ENCODE data around the gene XPO4.
A peak's percentile ranks its signal among the peaks of the same experiment; 100 is the strongest.
"Not testable (repeated sequence)": the region's sequence is repeated elsewhere in the genome, so short reads cannot be mapped to it uniquely, and the experiment has no call there.

Gene XPO4

DNA sequence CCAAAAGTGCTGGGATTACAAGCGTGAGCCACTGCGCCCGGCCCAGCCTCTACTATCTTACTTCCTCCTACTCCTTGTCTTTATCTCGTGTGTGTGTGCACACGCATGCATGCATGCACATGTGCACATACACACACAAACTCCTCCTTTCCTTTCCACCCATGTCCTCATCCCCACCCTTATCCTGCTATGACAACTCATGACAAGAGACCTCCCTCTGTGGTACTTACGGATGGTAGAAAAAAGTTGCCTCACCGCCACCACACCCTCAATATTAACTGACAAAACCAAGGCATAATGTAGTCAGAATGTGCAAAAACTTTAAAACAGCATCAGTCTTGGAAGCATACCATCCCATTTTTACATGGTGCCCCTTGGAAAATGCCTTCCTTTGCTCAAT is 112.9 kb downstream of the XPO4 start:
- DNase-seq (ENCODE audit: low read depth in 1 of 2, low spot score in 1 of 2) = no peak

- DNase-seq (ENCODE audit: low read depth in 1 of 2, low spot score in 1 of 2) = no peak
Measured at GRCh38 chr13:20788312-20788711, 114.2 kb downstream of the XPO4 start.

DNA sequence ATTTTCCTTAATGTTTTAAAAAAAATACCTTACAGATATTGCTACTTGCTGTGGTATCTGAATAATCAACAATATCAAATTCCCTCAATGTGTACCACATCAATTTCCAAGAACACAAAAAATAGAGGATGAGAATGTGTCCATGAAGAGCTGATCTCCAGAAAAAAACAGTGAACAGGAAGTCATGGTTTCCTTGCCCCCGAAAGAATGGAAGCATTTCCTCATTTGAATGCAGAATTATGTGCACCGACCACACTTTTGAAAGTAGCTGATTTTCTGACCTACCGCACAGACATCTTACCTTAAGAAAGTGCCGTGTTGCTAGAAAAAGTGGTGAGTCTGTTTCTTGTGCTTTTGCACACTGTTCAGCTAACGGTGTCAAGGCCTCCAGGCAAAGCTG is 115.4 kb downstream of the XPO4 start:
- no peak for DNase-seq (ENCODE audit: low read depth in 1 of 2, low spot score in 1 of 2)

DNA sequence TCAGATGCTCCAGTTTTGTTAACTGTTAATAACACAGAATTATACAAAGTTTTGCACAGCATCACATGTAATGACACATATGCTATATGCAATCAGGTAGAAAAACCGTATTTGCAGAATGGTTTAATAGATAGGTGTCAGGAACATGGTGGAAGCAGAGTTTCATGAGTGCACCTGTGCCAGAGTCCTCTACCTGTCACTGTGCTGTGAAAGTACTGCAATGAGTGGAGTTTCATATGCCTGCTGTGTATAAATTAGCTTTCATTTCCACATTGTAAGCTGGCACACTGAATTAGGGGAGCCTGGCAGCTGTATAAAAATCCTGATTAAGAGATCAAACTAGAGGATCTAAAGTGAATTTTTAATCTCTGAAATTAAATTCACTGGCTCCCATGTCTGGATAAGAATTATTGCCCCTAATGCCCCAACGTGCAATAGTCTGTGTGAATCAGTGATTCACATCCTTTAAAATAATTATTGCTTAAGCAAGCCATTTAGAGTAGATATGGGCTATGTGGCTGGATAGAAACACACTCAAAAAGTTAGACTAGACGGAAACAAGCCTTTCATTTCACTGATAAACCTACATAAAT is 120.3 kb downstream of the XPO4 start:
- no peak for DNase-seq (ENCODE audit: low read depth in 1 of 2, low spot score in 1 of 2)

GRCh38 chr13:20780317-20780716 is 122.2 kb downstream of the XPO4 start:
- DNase-seq (ENCODE audit: low read depth in 1 of 2, low spot score in 1 of 2) = no peak

GRCh38 chr13:20779405-20779804 is 123.1 kb downstream of the XPO4 start:
- no peak for DNase-seq (ENCODE audit: low read depth in 1 of 2, low spot score in 1 of 2)

DNA sequence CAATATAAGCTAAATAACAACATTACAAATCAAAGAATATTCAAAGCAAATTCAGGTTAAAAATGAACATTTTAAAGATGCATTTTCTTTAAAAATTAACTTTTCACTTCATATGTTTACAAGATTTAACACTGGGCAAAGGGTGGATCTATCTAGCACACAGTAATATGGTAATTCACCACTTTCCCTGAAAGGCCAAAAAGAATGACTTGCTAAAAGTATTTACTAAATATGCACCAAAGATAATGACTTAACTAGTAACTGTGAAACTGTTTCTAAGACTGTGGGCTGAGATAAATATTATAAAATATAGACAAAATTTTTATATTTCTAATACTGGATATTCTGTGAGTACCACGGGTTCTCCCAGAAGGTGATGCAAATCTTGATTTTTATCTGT is 124.2 kb downstream of the XPO4 start:
- DNase-seq (ENCODE audit: low read depth in 1 of 2, low spot score in 1 of 2) = no peak

DNA sequence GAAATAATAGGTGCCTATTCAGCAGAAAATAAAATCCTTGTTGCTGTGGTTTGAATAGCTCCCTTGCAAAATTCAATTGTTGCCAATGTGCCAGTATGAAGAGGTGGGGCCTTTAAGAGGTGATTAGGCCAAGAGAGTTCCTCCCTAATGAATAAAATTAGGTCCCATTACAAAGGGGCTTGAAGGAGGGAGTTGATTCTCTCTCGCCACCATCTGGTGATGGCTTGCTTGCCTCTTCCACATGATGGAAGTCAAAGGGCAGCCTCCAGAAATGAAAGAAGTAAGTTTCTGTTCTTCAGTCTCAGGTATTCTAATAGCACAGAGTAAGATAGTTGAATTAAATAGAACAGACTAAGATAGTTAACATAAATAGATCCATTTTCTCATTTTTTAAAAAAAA is 125.8 kb downstream of the XPO4 start:
- no peak for DNase-seq (ENCODE audit: low read depth in 1 of 2, low spot score in 1 of 2)

GRCh38 chr13:20775961-20776360 is 126.6 kb downstream of the XPO4 start:
- no peak for DNase-seq (ENCODE audit: low read depth in 1 of 2, low spot score in 1 of 2)

- DNase-seq (ENCODE audit: low read depth in 1 of 2, low spot score in 1 of 2) = no peak
Measured at GRCh38 chr13:20774746-20775145, 127.8 kb downstream of the XPO4 start.

DNA sequence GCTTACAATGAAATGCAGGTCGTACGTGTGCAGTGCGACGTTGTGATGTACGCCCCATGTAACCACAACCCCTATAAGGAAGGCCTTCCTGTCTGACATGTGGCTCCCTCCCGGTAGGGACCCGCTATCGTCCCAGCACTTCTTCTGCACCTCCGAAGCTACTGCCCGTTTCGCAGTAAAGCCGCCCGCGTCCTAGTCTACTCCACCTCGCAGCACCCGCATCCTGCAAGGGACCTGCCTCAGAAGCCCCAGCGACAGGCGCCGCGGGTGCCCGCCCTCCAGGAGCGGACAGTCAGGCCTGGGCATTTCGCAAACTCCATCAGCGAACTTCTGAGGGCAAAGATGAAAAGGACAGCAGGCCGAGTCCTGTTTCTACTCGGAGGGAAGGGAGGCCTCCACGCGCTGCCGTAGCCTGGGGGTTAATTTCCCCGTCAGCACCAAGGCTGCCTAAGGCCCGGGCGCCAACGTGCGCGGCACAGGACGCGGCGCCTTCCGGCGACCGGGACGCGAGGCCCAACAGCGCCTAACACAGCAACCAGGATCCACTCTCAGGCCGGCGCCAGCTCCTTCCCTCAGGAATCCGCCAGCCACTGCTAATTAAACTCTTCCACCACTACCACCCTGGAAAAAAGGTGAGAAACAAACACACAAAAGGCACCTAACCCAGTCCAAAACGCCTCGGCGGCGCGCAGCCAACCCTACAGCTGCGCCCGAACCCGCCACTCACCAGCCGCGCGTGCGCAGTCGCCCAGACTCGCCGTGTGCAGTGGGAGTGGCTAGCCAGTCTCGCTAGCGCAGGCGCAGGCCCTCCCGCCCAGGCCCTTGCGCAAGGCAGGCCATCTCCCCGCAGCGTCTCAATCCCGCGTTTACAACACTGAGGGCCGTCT is 129.1 kb downstream of the XPO4 start, which contains the start of gene EEF1AKMT1:
Gene EEF1AKMT1 (minus strand): TSS at position 768 of the 887 bp plus-strand sequence. CDS start 16,363 bp downstream, outside the sequence.
- DNase-seq (ENCODE audit: low read depth in 1 of 2, low spot score in 1 of 2) = peak; percentile 92

GRCh38 chr13:20772401-20773131 is 130.0 kb downstream of the XPO4 start:
- no peak for DNase-seq (ENCODE audit: low read depth in 1 of 2, low spot score in 1 of 2)

DNA sequence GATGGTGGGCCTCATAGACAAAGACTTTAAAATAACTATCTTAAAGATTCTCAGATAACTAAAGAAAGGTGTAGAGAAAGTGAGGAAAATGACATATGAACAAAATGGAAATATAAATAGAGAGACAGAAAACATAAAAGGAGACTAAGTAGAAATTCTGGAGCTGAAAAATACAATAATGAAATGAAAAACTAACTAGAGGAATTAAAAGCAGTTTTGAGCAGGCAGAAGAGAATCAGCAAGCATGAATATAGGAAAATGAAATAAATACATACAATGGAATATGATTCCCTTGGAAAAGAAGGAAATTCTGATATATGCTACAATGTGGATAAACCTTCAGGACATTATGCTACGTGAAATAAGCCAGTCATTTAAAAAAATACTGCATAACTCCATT is 132.7 kb downstream of the XPO4 start:
- DNase-seq (ENCODE audit: low read depth in 1 of 2, low spot score in 1 of 2) = no peak

GRCh38 chr13:20769091-20769490 is 133.5 kb downstream of the XPO4 start:
- no peak for DNase-seq (ENCODE audit: low read depth in 1 of 2, low spot score in 1 of 2)

GRCh38 chr13:20767309-20767943 is 135.1 kb downstream of the XPO4 start:
- DNase-seq (ENCODE audit: low read depth in 1 of 2, low spot score in 1 of 2) = no peak

DNA sequence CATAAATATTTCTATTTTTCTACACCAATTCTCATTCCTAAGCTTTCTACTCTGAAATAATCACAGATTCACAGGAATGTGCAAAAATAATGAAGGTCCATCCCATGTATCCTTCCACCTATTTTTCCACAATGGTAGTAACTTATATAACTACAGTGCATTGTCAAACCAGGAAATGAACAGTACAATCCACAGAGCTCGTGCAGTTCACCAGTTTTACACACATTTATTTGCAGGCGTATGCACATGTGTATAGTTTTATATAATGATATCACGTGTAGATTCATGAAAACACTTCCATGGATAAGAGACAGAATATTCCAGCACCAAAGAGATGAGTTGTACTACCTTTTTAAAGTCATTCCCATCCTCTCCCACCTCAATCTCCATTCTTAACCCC is 141.7 kb downstream of the XPO4 start:
- no peak for DNase-seq (ENCODE audit: low read depth in 1 of 2, low spot score in 1 of 2)

GRCh38 chr13:20754009-20754408 is 148.5 kb downstream of the XPO4 start:
- no peak for DNase-seq (ENCODE audit: low read depth in 1 of 2, low spot score in 1 of 2)

DNA sequence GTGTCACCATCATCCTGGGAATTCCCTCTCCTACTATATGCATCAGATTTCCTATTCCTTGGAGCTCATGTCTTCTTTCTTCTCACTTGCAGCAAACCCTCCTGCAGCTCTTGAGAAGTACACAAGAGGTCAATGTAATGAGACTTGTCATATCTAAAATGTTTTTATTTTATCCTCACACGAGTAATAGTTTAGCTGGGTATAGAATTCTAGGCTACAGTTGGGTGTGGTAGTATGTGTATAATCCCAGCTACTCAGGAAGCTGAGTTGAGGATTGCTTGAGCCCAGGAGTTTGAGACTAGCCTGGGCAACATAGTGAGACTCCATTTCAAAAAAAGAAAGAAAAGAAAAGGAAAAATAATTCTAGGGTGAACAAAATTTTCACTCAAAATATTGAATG is 153.2 kb downstream of the XPO4 start:
- DNase-seq (ENCODE audit: low read depth in 1 of 2, low spot score in 1 of 2) = no peak

- DNase-seq (ENCODE audit: low read depth in 1 of 2, low spot score in 1 of 2) = not testable (repeated sequence)
Measured at GRCh38 chr13:20743830-20744404, 158.6 kb downstream of the XPO4 start.

DNA sequence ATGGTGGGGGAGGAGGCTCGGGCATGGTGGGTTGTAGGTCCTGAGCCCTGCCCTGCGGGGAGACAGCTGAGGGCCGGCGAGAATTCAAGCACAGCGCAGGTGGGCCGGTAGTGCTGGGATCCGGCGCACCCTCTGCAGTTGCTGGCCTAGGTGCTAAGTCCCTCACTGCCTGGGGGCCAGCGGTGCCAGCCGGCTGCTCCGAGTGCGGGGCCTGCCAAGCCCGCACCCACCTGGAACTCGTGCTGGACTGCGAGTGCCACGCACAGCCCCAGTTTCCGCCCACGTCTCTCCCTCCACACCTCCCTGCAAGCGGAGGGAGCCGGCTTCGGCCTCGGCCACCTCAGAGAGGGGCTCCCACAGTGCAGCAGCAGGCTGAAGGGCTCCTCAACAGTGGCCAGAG is 162.5 kb downstream of the XPO4 start:
- DNase-seq (ENCODE audit: low read depth in 1 of 2, low spot score in 1 of 2) = no peak

- no peak for DNase-seq (ENCODE audit: low read depth in 1 of 2, low spot score in 1 of 2)
Measured at GRCh38 chr13:20738616-20739015, 163.9 kb downstream of the XPO4 start.
